MM.1S (cell line): Measurements from ENCODE around the gene TMEM40.

ENCODE experiments used
- CTCF ChIP-seq: fragments of 300-600 bp; sonication (generic); IDR thresholded peaks from 2 replicates; pipeline ENCODE4 v1.5.1; 2016; ENCODE audit warnings: antibody characterized with exemption, low read length, mixed read lengths
- EZH2 ChIP-seq: fragments of 300-600 bp; sonication (generic); optimal IDR thresholded peaks from 2 replicates; pipeline ENCODE3; 2017; ENCODE audit warnings: low read depth, mild to moderate bottlenecking, antibody characterized with exemption, low read length, mixed read lengths
- EZH2phosphoT487 ChIP-seq: fragments of 300-600 bp; sonication (generic); IDR thresholded peaks from 2 replicates; pipeline ENCODE4 v1.6.1; 2018; ENCODE audit warnings: antibody characterized with exemption, low read length

GRCh38 chr3:12719984-12720898 is 38.8 kb downstream of the TMEM40 start:
- no peak for TF ChIP-seq EZH2
- TF ChIP-seq CTCF = peak; percentile 93
- no peak for TF ChIP-seq EZH2phosphoT487
